NCI-H460 (cell line): ENCODE results near the gene KAT7. TPM values are rescaled to one million over a fixed set of nuclear protein-coding genes. Genes with fewer than 3 reads are reported as not detected.

Experiments used
- DNase-seq: peaks from one replicate; pipeline ENCODE4 v3.0.0-alpha.2; 2016; ENCODE audit warnings: low read depth; ENCODE audit errors: extremely low read depth
- total RNA-seq: library from RNA; depleted of rRNA; stranded (reverse); fragments of >200 nt; shearing (Covaris generic); gene quantifications from 2 replicates; pipeline ENCODE4 v1.2.3, GENCODE V29; 2014

Gene KAT7
- total RNA-seq, 1 experiment from 2014 or later = 36.5 TPM

- no peak for DNase-seq
Observed at GRCh38 chr17:49759203-49759602, 29.3 kb upstream of the KAT7 start.

GRCh38 chr17:49760296-49760695, 28.2 kb upstream of the KAT7 start:
- DNase-seq = no peak

GRCh38 chr17:49760932-49761558, 27.4 kb upstream of the KAT7 start:
- DNase-seq = no peak

GRCh38 chr17:49762151-49762941, 26.1 kb upstream of the KAT7 start:
- DNase-seq = no peak

GRCh38 chr17:49763735-49764558, 24.5 kb upstream of the KAT7 start, which contains the start of gene FAM117A:
Gene FAM117A, minus strand, starts transcription at chr17:49764131. Its CDS starts 44 bp downstream, at chr17:49764087.
- peak; percentile 87 for DNase-seq

- no peak for DNase-seq
Observed at GRCh38 chr17:49764559-49765180, 23.8 kb upstream of the KAT7 start.

- DNase-seq = no peak
Observed at GRCh38 chr17:49766918-49767530, 21.5 kb upstream of the KAT7 start.

GRCh38 chr17:49775546-49776260, 12.8 kb upstream of the KAT7 start:
- DNase-seq = no peak

- DNase-seq = no peak
Observed at GRCh38 chr17:49776551-49777300, 11.8 kb upstream of the KAT7 start.

- DNase-seq = no peak
Observed at GRCh38 chr17:49777563-49777962, 10.9 kb upstream of the KAT7 start.

- no peak for DNase-seq
Observed at GRCh38 chr17:49779156-49779738, 9.2 kb upstream of the KAT7 start.

GRCh38 chr17:49779739-49780231, 8.7 kb upstream of the KAT7 start:
- peak; percentile 41 for DNase-seq

- DNase-seq = no peak
Observed at GRCh38 chr17:49783071-49783715, 5.3 kb upstream of the KAT7 start.

- no peak for DNase-seq
Observed at GRCh38 chr17:49783791-49784190, 4.7 kb upstream of the KAT7 start.

GRCh38 chr17:49784636-49785035, 3.8 kb upstream of the KAT7 start:
- no peak for DNase-seq

GRCh38 chr17:49787884-49788477, 500 bp upstream of the KAT7 start:
- DNase-seq = no peak

GRCh38 chr17:49789243-49789578, 730 bp downstream of the KAT7 start:
- DNase-seq = no peak

- DNase-seq = no peak
Observed at GRCh38 chr17:49793309-49793708, 4.8 kb downstream of the KAT7 start.
